Activated CD4-positive, alpha-beta memory T cell treated with anti-CD3 and anti-CD28 coated beads for 36 hours (primary cell): Measurements from ENCODE around the gene XAB2. TPM values are rescaled to one million over a fixed set of nuclear protein-coding genes. Genes with fewer than 3 reads are reported as not detected.

ENCODE experiments used
- CTCF ChIA-PET: fragments of 350-600 bp; sonication (Branson Sonifier 250); formaldehyde crosslinking; loops from one replicate; lab custom pipeline; 2021; ENCODE audit warnings: antibody characterized with exemption, inconsistent platforms; lab: Charles Lee
- POLR2A ChIA-PET: fragments of 350-600 bp; sonication (Branson Sonifier 250); formaldehyde crosslinking; loops from one replicate; lab custom pipeline; 2021; ENCODE audit warnings: antibody characterized with exemption; lab: Charles Lee
- DNase-seq: peaks from one replicate; pipeline ENCODE4 v3.0.0-alpha.2; 2020
- H3K27ac Mint-ChIP-seq: one replicate; pipeline ENCODE4 v1.8.0; 2021; ENCODE audit warnings: mixed read lengths
- H3K27me3 Mint-ChIP-seq: one replicate; pipeline ENCODE4 v1.8.0; 2021; ENCODE audit warnings: mixed read lengths
- H3K36me3 Mint-ChIP-seq: one replicate; pipeline ENCODE4 v1.8.0; 2021; ENCODE audit warnings: mixed read lengths
- H3K4me1 Mint-ChIP-seq: one replicate; pipeline ENCODE4 v1.8.0; 2021; ENCODE audit warnings: low read depth, mixed read lengths
- H3K4me3 Mint-ChIP-seq: one replicate; pipeline ENCODE4 v1.8.0; 2021; ENCODE audit warnings: mild to moderate bottlenecking, mixed read lengths
- H3K9me3 Mint-ChIP-seq: one replicate; pipeline ENCODE4 v1.8.0; 2021; ENCODE audit warnings: mixed read lengths
- intact Hi-C: fragments of 100-400 bp; cut with micrococcal nuclease; formaldehyde crosslinking; loops from one replicate; pipeline ENCODE4 v1.15.1; 2023
- total RNA-seq, 2 experiments: library from RNA; stranded (reverse); gene quantifications; one replicate each; pipeline ENCODE4 v1.2.3, GENCODE V29; 2021

XAB2 gene
- total RNA-seq, 2 experiments from 2014 or later, result 50.0 to 52.4 TPM

- Mint-ChIP-seq H3K27me3 (peaks cover 19% of the 10 kb centered on the region), H3K36me3 (no peaks in the 10 kb centered on the region), H3K9me3 (no peaks in the 10 kb centered on the region), H3K4me3 (no peak overlapping the region), H3K27ac (no peak overlapping the region), H3K4me1 (no peaks in the 10 kb centered on the region)
- DNase-seq, result no peak
- ChIA-PET CTCF (interaction anchor here (1.1 kb wide), 1 partner anchor 78 kb away, joined by 3 read pairs; the partner anchor contains the start of gene TRAPPC5), POLR2A (no interaction called here)
- intact Hi-C loops, result no loop called here
Measured at GRCh38 chr19:7602935-7603497, 26.3 kb downstream of the XAB2 start.

DNA sequence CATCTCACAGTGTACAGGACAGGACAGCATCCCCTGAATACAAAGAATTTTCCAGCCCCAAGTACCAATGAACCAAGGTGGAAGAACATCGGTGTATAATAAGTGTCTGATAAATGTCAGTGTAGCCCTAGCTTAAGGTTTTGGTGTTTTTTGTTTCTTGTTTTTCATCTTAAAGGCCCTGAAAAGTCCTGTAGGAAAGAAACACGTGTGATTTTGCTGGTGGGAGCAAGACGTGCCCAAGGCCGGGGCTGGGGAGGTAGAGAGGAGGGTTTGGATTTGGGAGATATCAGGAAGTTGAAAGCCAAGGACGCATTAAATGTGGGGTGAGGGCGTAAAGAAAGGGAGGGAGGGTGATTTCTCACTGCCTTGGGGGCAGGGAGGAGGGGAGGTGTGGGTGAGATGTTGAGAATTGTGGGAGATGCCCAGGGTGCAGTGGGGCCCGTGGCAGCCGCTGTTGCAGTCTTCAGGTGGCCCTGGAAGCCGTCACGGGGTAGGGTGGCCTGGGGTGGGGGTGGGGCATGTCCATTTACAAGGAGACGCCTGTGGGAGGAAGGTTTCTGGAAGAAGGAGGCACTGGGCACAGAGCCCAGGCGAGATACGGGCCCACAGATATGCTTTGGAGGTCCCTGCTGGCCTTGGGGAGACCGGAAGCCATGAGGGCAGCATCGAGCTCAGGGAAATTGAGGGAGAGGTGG is 27.0 kb downstream of the XAB2 start:
- Mint-ChIP-seq H3K4me1 (no peaks in the 10 kb centered on the region), H3K9me3 (no peaks in the 10 kb centered on the region), H3K27me3 (peaks cover 26% of the 10 kb centered on the region), H3K4me3 (no peak overlapping the region), H3K27ac (no peak overlapping the region), H3K36me3 (no peaks in the 10 kb centered on the region)
- ChIA-PET POLR2A (no interaction called here), CTCF (interaction anchor here (1.1 kb wide), 1 partner anchor 79 kb away, joined by 3 read pairs; the partner anchor contains the start of gene TRAPPC5)
- intact Hi-C loops, result no loop called here
- no peak for DNase-seq

DNA sequence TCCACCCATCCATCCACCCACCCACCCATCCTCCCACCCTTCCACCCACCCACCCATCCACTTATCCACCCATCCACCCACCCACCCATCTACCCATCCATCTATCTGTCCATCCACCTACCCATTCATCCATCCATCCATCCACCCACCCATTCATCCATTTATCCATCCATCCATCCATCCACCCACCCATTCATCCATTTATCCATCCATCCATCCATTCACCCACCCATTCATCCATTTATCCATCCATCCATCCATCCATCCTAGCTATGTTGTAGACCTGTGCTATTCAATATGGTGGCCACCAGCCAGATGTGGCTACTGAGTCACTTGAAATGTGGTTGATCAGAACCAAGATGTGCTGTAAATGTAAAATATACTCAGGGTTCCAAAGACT is 28.6 kb downstream of the XAB2 start:
- intact Hi-C loops, result no loop called here
- no peak overlapping the region for H3K4me3 Mint-ChIP-seq
- no peaks in the 10 kb centered on the region for H3K4me1 Mint-ChIP-seq
- no peak for DNase-seq
- H3K27ac Mint-ChIP-seq, result no peak overlapping the region
- peaks cover 30% of the 10 kb centered on the region for H3K27me3 Mint-ChIP-seq
- CTCF ChIA-PET, result no interaction called here
- POLR2A ChIA-PET, result interaction anchor here (0.6 to 0.7 kb wide), 2 partner anchors 135 to 399 kb away, joined by 3 read pairs; no protein-coding TSS in a partner anchor
- H3K36me3 Mint-ChIP-seq, result no peaks in the 10 kb centered on the region
- H3K9me3 Mint-ChIP-seq, result no peaks in the 10 kb centered on the region

- H3K36me3 Mint-ChIP-seq, result no peaks in the 10 kb centered on the region
- H3K4me3 Mint-ChIP-seq, result no peak overlapping the region
- H3K9me3 Mint-ChIP-seq, result no peaks in the 10 kb centered on the region
- H3K27me3 Mint-ChIP-seq, result peaks cover 39% of the 10 kb centered on the region
- H3K4me1 Mint-ChIP-seq, result peaks cover 2% of the 10 kb centered on the region
- DNase-seq, result no peak
- ChIA-PET CTCF (interaction anchor here (1.0 kb wide), 1 partner anchor 30 kb away, joined by 5 read pairs; no protein-coding TSS in a partner anchor), POLR2A (interaction anchor here (0.6 kb wide), 1 partner anchor 207 kb away, joined by 4 read pairs; no protein-coding TSS in a partner anchor)
- H3K27ac Mint-ChIP-seq, result no peak overlapping the region
- intact Hi-C loops, result no loop called here
Measured at GRCh38 chr19:7598180-7598579, 31.2 kb downstream of the XAB2 start.

GRCh38 chr19:7597689-7598088 is 31.7 kb downstream of the XAB2 start:
- Mint-ChIP-seq H3K9me3 (no peaks in the 10 kb centered on the region), H3K36me3 (no peaks in the 10 kb centered on the region), H3K4me1 (peaks cover 2% of the 10 kb centered on the region), H3K27me3 (peaks cover 40% of the 10 kb centered on the region), H3K27ac (no peak overlapping the region), H3K4me3 (no peak overlapping the region)
- ChIA-PET CTCF (interaction anchor here (0.6 to 1.0 kb wide), 2 partner anchors 29 to 252 kb away, joined by 3 to 5 read pairs; no protein-coding TSS in a partner anchor), POLR2A (no interaction called here)
- intact Hi-C loops, result no loop called here
- DNase-seq, result no peak

GRCh38 chr19:7596211-7596937 is 33.0 kb downstream of the XAB2 start:
- POLR2A ChIA-PET, result no interaction called here
- H3K4me1 Mint-ChIP-seq, result peaks cover 2% of the 10 kb centered on the region
- H3K4me3 Mint-ChIP-seq, result peak overlapping the region; percentile 39
- no peak for DNase-seq
- no peak overlapping the region for H3K27ac Mint-ChIP-seq
- intact Hi-C loops, result no loop called here
- H3K36me3 Mint-ChIP-seq, result no peaks in the 10 kb centered on the region
- peaks cover 36% of the 10 kb centered on the region for H3K27me3 Mint-ChIP-seq
- H3K9me3 Mint-ChIP-seq, result no peaks in the 10 kb centered on the region
- CTCF ChIA-PET, result interaction anchor here (0.9 kb wide), 1 partner anchor 28 kb away, joined by 3 read pairs; no protein-coding TSS in a partner anchor

- intact Hi-C loops, result no loop called here
- ChIA-PET CTCF (interaction anchor here (1.1 kb wide), 1 partner anchor 27 kb away, joined by 5 read pairs; no protein-coding TSS in a partner anchor), POLR2A (no interaction called here)
- DNase-seq, result peak; percentile 38
- Mint-ChIP-seq H3K4me3 (peak within 1 kb of the TSS; percentile 61), H3K4me1 (peaks cover 2% of the 10 kb centered on the region), H3K27me3 (peaks cover 39% of the 10 kb centered on the region), H3K27ac (no peak within 1 kb of the TSS), H3K9me3 (no peaks in the 10 kb centered on the region), H3K36me3 (no peaks in the 10 kb centered on the region)
Measured at GRCh38 chr19:7595466-7596133, 33.7 kb downstream of the XAB2 start, which contains the start of gene CAMSAP3. Gene CAMSAP3 (plus strand): TSS chr19:7595863. CDS start chr19:7596003, 140 bp downstream.

DNA sequence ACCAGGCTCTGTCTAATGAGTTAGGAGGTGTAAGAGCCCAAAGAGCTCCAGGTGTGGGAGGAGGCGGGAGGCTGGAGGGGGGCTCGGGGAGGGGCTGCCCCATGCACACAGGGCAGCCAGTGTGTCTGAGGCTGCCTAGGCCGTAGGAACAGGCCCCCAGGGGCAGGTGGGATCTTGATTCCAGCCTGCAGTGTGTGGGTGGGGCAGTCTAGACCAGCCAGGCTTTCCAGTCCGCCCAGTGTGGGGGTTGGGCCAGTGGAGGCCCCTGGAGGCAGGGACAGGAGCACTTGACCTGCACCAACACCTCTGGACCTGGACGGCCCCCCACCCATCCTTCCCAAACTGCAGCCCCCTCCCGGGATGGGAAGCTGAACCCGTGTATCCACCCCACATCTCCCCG is 39.1 kb downstream of the XAB2 start:
- CTCF ChIA-PET, result interaction anchor here (0.6 kb wide), 1 partner anchor 121 kb away, joined by 3 read pairs; no protein-coding TSS in a partner anchor
- H3K36me3 Mint-ChIP-seq, result no peaks in the 10 kb centered on the region

DNA sequence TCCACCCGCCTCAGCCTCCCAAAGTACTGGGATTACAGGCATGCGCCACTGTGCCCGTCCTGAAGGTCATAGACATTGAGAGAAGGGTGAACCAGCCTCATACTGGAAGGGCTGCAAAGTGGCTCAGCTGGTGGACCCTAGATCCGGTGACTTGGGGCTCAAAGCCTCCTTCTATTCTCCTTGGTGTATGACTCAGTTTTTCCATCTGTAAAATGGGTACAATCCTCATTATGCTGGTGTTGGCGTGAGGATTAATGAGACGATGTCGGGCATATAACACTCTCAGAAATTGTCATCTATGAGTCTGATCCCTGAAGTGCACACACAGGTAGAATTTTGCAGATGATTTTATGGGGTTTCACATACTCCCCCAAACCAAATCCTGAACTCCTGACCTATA is 39.5 kb downstream of the XAB2 start:
- Mint-ChIP-seq H3K4me1 (no peaks in the 10 kb centered on the region), H3K27ac (no peak overlapping the region), H3K36me3 (no peaks in the 10 kb centered on the region), H3K27me3 (peaks cover 20% of the 10 kb centered on the region), H3K4me3 (no peak overlapping the region), H3K9me3 (no peaks in the 10 kb centered on the region)
- no peak for DNase-seq
- CTCF ChIA-PET, result no interaction called here
- intact Hi-C loops, result no loop called here
- POLR2A ChIA-PET, result no interaction called here

More for the DNA sequence above, 39.1 kb downstream of the XAB2 start:
- no peaks in the 10 kb centered on the region for H3K9me3 Mint-ChIP-seq
- H3K4me3 Mint-ChIP-seq, result no peak overlapping the region
- POLR2A ChIA-PET, result no interaction called here
- peaks cover 2% of the 10 kb centered on the region for H3K4me1 Mint-ChIP-seq
- DNase-seq, result no peak
- intact Hi-C loops, result no loop called here
- peaks cover 21% of the 10 kb centered on the region for H3K27me3 Mint-ChIP-seq
- no peak overlapping the region for H3K27ac Mint-ChIP-seq

- Mint-ChIP-seq H3K36me3 (no peaks in the 10 kb centered on the region), H3K9me3 (no peaks in the 10 kb centered on the region), H3K4me3 (no peak overlapping the region), H3K27ac (no peak overlapping the region), H3K4me1 (no peaks in the 10 kb centered on the region), H3K27me3 (peaks cover 4% of the 10 kb centered on the region)
- ChIA-PET CTCF (no interaction called here), POLR2A (no interaction called here)
- DNase-seq, result no peak
- intact Hi-C loops, result no loop called here
Measured at GRCh38 chr19:7582446-7582845, 46.9 kb downstream of the XAB2 start.

- H3K27me3 Mint-ChIP-seq, result peaks cover 4% of the 10 kb centered on the region
- H3K4me3 Mint-ChIP-seq, result no peak overlapping the region
- H3K9me3 Mint-ChIP-seq, result no peaks in the 10 kb centered on the region
- POLR2A ChIA-PET, result no interaction called here
- intact Hi-C loops, result no loop called here
- CTCF ChIA-PET, result interaction anchor here (3.5 kb wide), 1 partner anchor 10 kb away, joined by 24 read pairs; no protein-coding TSS in a partner anchor
- no peak for DNase-seq
- no peak overlapping the region for H3K27ac Mint-ChIP-seq
- H3K4me1 Mint-ChIP-seq, result no peaks in the 10 kb centered on the region
- H3K36me3 Mint-ChIP-seq, result no peaks in the 10 kb centered on the region
Measured at GRCh38 chr19:7579182-7579581, 50.2 kb downstream of the XAB2 start.
